SU-DHL-6 (cell line): ENCODE data around the gene CLMN.

Experiments used
- CTCF ChIP-seq: fragments of 200-600 bp; sonication (generic); IDR thresholded peaks from one replicate; pipeline ENCODE4 v1.5.1; 2017; ENCODE audit warnings: antibody characterized with exemption, mild to moderate bottlenecking, low read length, moderate library complexity; ENCODE audit not compliant: insufficient read depth, poor library complexity, severe bottlenecking
- EZH2phosphoT487 ChIP-seq: fragments of 200-600 bp; sonication (generic), shearing (Covaris generic); conservative IDR thresholded peaks from 2 replicates; pipeline ENCODE4 v1.6.1; 2018; ENCODE audit warnings: mild to moderate bottlenecking, antibody characterized with exemption, low read length, moderate library complexity, mixed read lengths

DNA sequence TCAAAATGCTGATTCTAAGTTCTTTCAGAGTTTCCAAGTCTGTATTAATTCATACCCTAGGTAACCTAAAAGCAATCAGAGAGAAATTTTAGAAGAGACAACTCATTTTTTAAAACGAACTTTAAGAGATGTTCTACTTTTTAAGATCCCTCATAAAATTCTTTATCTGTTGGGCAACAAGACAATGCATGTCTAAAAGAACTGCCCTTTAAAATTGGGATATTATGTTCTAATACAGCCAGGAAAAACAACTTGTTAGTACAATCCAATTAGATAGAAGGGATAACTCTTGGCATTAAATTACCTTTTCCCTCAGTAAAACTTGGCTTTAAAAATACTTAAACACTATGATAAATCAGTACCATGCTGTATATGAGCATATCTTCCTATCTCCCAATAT lies 178.0 kb downstream of the CLMN start:
- no peak for TF ChIP-seq CTCF
- no peak for TF ChIP-seq EZH2phosphoT487
